ENCODE measurements around the gene KISS1.

Gene KISS1

GRCh38 chr1:204227996-204228785, 31.9 kb upstream of the KISS1 start:
- H3K27me3 ChIP-seq (ENCODE audit: control insufficient read depth, low read length): peaks cover 7% of the 10 kb centered on the region
- H3K9me2 ChIP-seq (replicated peaks; ENCODE audit: control insufficient read depth, low read length): no peaks in the 10 kb centered on the region
- H4K20me1 ChIP-seq (ENCODE audit: control insufficient read depth, insufficient read depth, low read depth, low read length): no peaks in the 10 kb centered on the region
- no peaks in the 10 kb centered on the region for H3K4me1 ChIP-seq (ENCODE audit: control insufficient read depth, low read length)
- no peaks in the 10 kb centered on the region for H3K9me3 ChIP-seq (ENCODE audit: control insufficient read depth, insufficient read depth, low read length)
- no peak overlapping the region for H3K4me2 ChIP-seq (ENCODE audit: low read length)
- TF ChIP-seq EZH2phosphoT487 (IDR thresholded peaks at IDR 0.05; ENCODE audit: borderline replicate concordance, low read length): no peak
- TF ChIP-seq, protein P1, sequence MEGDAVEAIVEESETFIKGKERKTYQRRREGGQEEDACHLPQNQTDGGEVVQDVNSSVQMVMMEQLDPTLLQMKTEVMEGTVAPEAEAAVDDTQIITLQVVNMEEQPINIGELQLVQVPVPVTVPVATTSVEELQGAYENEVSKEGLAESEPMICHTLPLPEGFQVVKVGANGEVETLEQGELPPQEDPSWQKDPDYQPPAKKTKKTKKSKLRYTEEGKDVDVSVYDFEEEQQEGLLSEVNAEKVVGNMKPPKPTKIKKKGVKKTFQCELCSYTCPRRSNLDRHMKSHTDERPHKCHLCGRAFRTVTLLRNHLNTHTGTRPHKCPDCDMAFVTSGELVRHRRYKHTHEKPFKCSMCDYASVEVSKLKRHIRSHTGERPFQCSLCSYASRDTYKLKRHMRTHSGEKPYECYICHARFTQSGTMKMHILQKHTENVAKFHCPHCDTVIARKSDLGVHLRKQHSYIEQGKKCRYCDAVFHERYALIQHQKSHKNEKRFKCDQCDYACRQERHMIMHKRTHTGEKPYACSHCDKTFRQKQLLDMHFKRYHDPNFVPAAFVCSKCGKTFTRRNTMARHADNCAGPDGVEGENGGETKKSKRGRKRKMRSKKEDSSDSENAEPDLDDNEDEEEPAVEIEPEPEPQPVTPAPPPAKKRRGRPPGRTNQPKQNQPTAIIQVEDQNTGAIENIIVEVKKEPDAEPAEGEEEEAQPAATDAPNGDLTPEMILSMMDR (IDR thresholded peaks at IDR 0.05; ENCODE audit: low read depth, low read length, poor library complexity, severe bottlenecking): no peak
- H3K27ac ChIP-seq (ENCODE audit: low read depth, low read length): no peak overlapping the region
- no peaks in the 10 kb centered on the region for H3K36me3 ChIP-seq (ENCODE audit: control insufficient read depth, low read length)
- no peaks in the 10 kb centered on the region for H3K79me2 ChIP-seq (ENCODE audit: control insufficient read depth, low read length)
- H3F3A ChIP-seq (ENCODE audit: control insufficient read depth, insufficient read depth): no peaks in the 10 kb centered on the region
- no peak overlapping the region for H3K4me3 ChIP-seq (ENCODE audit: low read length)

DNA sequence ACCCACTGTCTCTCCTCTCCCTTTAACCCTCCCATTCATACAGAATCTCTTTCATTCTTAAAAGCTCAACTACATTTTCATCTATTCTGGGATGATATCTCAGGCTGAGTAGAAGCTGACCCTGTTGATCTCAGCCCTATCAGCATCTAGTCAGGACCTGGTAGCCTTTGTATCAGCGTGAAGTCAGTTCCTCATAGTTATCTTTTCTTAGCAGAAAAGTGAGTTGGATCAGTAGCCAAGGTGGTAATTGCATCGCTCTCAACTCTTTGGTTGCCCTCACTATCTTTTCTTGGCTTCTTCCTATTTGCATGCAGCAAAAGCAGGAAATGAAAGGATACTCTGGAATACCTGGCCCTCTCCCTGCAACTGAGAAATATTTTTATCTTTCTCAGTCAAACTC, 31.1 kb upstream of the KISS1 start:
- Histone ChIP-seq H3F3A (ENCODE audit: control insufficient read depth, insufficient read depth) (no peaks in the 10 kb centered on the region), H3K27ac (ENCODE audit: low read depth, low read length) (no peak overlapping the region), H4K20me1 (ENCODE audit: control insufficient read depth, insufficient read depth, low read depth, low read length) (no peaks in the 10 kb centered on the region), H3K36me3 (ENCODE audit: control insufficient read depth, low read length) (no peaks in the 10 kb centered on the region), H3K27me3 (ENCODE audit: control insufficient read depth, low read length) (peaks cover 7% of the 10 kb centered on the region), H3K4me1 (ENCODE audit: control insufficient read depth, low read length) (no peaks in the 10 kb centered on the region), H3K4me2 (ENCODE audit: low read length) (no peak overlapping the region), H3K9me3 (ENCODE audit: control insufficient read depth, insufficient read depth, low read length) (no peaks in the 10 kb centered on the region), H3K79me2 (ENCODE audit: control insufficient read depth, low read length) (no peaks in the 10 kb centered on the region), H3K9me2 (replicated peaks; ENCODE audit: control insufficient read depth, low read length) (no peaks in the 10 kb centered on the region), H3K4me3 (ENCODE audit: low read length) (no peak overlapping the region)
- TF ChIP-seq EZH2phosphoT487 (IDR thresholded peaks at IDR 0.05; ENCODE audit: borderline replicate concordance, low read length): no peak
- TF ChIP-seq, protein P1 (IDR thresholded peaks at IDR 0.05; ENCODE audit: low read depth, low read length, poor library complexity, severe bottlenecking): no peak

DNA sequence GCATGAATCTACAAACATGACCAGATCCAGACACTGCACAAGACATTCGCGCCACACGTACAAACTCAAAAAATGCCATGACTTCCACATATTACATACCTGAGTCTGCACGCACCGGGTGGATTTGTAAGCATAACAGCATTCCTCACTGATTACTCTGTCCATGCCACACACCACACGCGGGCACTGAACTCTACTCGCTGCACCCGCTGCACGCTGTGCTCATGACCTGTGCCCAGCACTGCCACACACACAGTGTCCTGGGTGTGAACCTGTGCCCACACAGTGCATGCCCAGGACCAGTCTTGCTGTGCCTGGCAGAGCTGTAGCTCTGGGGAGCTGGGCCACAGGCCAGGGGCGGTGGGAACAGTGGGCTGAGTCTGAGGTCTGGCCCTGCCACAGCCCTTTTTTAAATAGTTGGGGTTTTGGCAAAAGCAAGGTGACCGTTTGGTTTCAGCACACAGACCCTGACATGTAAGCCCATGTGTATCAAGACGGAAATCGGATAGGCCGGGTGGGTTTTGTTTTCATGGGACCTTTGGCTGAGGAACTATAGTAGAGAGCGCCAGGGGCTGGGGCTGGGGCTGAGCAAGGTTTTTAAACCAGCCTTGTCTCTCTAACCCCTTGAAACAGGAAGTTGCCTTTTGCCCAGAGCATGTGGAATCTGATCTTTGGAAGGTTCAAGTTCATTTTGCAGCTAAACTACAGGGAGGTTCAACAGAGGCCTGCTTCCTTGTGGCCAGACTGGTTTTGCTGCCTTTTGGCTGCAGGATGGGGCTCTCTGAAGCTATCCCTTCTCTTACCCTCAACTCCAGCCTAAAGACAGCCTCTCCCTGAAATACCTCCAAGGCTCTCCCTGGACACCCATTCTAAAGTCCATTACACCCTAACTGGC, 29.8 kb upstream of the KISS1 start:
- H3F3A ChIP-seq (ENCODE audit: control insufficient read depth, insufficient read depth): no peaks in the 10 kb centered on the region
- H3K9me3 ChIP-seq (ENCODE audit: control insufficient read depth, insufficient read depth, low read length): no peaks in the 10 kb centered on the region
- H3K9me2 ChIP-seq (replicated peaks; ENCODE audit: control insufficient read depth, low read length): no peaks in the 10 kb centered on the region
- H3K4me1 ChIP-seq (ENCODE audit: control insufficient read depth, low read length): no peaks in the 10 kb centered on the region
- H3K36me3 ChIP-seq (ENCODE audit: control insufficient read depth, low read length): no peaks in the 10 kb centered on the region
- no peaks in the 10 kb centered on the region for H3K79me2 ChIP-seq (ENCODE audit: control insufficient read depth, low read length)
- H3K27me3 ChIP-seq (ENCODE audit: control insufficient read depth, low read length): peaks cover 6% of the 10 kb centered on the region
- H3K4me3 ChIP-seq (ENCODE audit: low read length): no peak overlapping the region
- no peaks in the 10 kb centered on the region for H4K20me1 ChIP-seq (ENCODE audit: control insufficient read depth, insufficient read depth, low read depth, low read length)
- no peak overlapping the region for H3K27ac ChIP-seq (ENCODE audit: low read depth, low read length)
- no peak overlapping the region for H3K4me2 ChIP-seq (ENCODE audit: low read length)
- TF ChIP-seq, protein P1 (IDR thresholded peaks at IDR 0.05; ENCODE audit: low read depth, low read length, poor library complexity, severe bottlenecking): no peak
- no peak for TF ChIP-seq EZH2phosphoT487 (IDR thresholded peaks at IDR 0.05; ENCODE audit: borderline replicate concordance, low read length)

Data from DOHH2 (cell line).